ENCODE data around the gene FAM50B.

FAM50B gene

DNA sequence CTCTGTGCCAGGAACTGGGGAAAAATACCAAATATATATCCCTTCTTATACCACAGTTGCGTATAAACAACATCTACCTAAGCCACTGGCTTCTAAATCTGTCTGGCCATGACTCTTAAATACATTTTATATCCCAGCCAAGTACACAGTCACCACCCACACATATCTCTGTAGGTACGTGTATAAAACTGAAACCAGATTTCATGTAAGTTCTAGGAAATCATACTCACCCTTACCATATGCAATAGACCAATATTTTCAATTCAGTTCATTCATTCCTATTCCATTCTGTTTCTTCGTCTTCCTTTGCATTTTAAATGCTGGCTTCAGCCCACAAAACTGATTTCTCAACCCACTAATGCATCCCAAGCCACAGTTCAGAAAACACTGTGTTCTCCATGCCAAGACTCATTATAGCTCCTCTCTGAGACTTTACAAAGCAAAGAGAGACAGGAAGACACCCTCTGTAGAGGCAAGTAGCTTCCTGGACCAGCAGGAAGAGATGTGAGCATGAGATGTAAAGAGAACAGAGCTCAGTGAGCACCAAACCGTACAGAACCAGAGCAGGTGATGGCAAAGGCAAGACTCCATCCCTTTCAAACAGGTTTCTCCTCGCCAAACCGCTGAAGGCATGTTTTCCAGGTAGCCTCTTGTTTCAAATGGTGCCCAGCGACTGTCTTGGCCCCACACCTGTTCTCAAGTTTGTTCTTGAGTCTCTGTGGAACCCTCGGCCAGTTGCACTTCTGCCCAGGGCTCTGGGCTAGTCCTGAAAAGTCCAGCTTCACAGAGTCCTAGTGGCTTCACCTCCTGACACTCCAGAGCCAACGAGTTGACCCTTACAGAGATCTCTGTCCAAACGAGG, 18.7 kb downstream of the FAM50B start:
- CTCF ChIA-PET, result interaction anchor here (0.5 to 2.4 kb wide), 4 partner anchors 19 to 122 kb away, joined by 3 to 9 read pairs (median 4); partner anchors contain the start of gene FAM50B
- TF ChIP-seq ZNF521 (tag by site-specific recombination; IDR thresholded peaks at IDR 0.05) (no peak), ZNF19 (tag by site-specific recombination; IDR thresholded peaks at IDR 0.05; ENCODE audit: low read depth) (no peak), KLF7 (tag by site-specific recombination; IDR thresholded peaks at IDR 0.05; ENCODE audit: borderline replicate concordance) (no peak), SP2 (tag by site-specific recombination; IDR thresholded peaks at IDR 0.05) (no peak), ZNF157 (tag by site-specific recombination; IDR thresholded peaks at IDR 0.05) (no peak), ZNF174 (tag by site-specific recombination; IDR thresholded peaks at IDR 0.05) (no peak), ZNF23 (tag by site-specific recombination; IDR thresholded peaks at IDR 0.05; ENCODE audit: borderline replicate concordance) (no peak), ZNF114 (tag by site-specific recombination; IDR thresholded peaks at IDR 0.05) (no peak)
- H3K27ac ChIP-seq (ENCODE audit: extremely low read depth, low read depth, low read length), result no peak overlapping the region
- no peaks in the 10 kb centered on the region for H3K36me3 ChIP-seq (ENCODE audit: control insufficient read depth in 2 of 2, insufficient read depth in 1 of 2, low read length in 2 of 2)
- H3K4me1 ChIP-seq (ENCODE audit: control insufficient read depth, insufficient read depth, low read length), result no peaks in the 10 kb centered on the region
- H3K4me3 ChIP-seq (ENCODE audit: low read depth, low read length), result no peak overlapping the region
- POLR2A ChIA-PET, result no interaction called here
- no peaks in the 10 kb centered on the region for H3K9me3 ChIP-seq (ENCODE audit: control insufficient read depth, insufficient read depth, low read depth, low read length)

- CTCF ChIA-PET, result interaction anchor here (0.5 to 0.7 kb wide), 2 partner anchors 19 to 122 kb away, joined by 3 to 4 read pairs; no protein-coding TSS in a partner anchor
- Histone ChIP-seq H3K4me3 (ENCODE audit: low read depth, low read length) (no peak overlapping the region), H3K4me1 (ENCODE audit: control insufficient read depth, insufficient read depth, low read length) (no peaks in the 10 kb centered on the region), H3K9me3 (ENCODE audit: control insufficient read depth, insufficient read depth, low read depth, low read length) (no peaks in the 10 kb centered on the region), H3K27ac (ENCODE audit: extremely low read depth, low read depth, low read length) (no peak overlapping the region), H3K36me3 (ENCODE audit: control insufficient read depth in 2 of 2, insufficient read depth in 1 of 2, low read length in 2 of 2) (no peaks in the 10 kb centered on the region)
- TF ChIP-seq ZNF701 (tag by site-specific recombination; IDR thresholded peaks at IDR 0.05) (no peak), ZNF302 (tag by site-specific recombination; IDR thresholded peaks at IDR 0.05; ENCODE audit: low read depth) (no peak), SETDB1 (IDR thresholded peaks at IDR 0.05; ENCODE audit: insufficient read length, low read length) (no peak), ZNF155 (tag by site-specific recombination; IDR thresholded peaks at IDR 0.05) (no peak), ZNF658 (tag by site-specific recombination; IDR thresholded peaks at IDR 0.05) (no peak), ZNF404 (tag by site-specific recombination; IDR thresholded peaks at IDR 0.05) (no peak), ZNF16 (tag by site-specific recombination; IDR thresholded peaks at IDR 0.05; ENCODE audit: low read depth) (no peak), ZBTB17 (tag by site-specific recombination; IDR thresholded peaks at IDR 0.05) (no peak), ZFP3 (tag by site-specific recombination; IDR thresholded peaks at IDR 0.05; ENCODE audit: low read depth) (no peak), GLIS2 (tag by site-specific recombination; IDR thresholded peaks at IDR 0.05) (no peak), ZNF548 (tag by site-specific recombination; IDR thresholded peaks at IDR 0.05) (no peak), ZFP41 (tag by site-specific recombination; IDR thresholded peaks at IDR 0.05; ENCODE audit: borderline replicate concordance) (no peak), ZNF239 (tag by site-specific recombination; IDR thresholded peaks at IDR 0.05) (no peak)
- TF ChIP-seq, protein P1, sequence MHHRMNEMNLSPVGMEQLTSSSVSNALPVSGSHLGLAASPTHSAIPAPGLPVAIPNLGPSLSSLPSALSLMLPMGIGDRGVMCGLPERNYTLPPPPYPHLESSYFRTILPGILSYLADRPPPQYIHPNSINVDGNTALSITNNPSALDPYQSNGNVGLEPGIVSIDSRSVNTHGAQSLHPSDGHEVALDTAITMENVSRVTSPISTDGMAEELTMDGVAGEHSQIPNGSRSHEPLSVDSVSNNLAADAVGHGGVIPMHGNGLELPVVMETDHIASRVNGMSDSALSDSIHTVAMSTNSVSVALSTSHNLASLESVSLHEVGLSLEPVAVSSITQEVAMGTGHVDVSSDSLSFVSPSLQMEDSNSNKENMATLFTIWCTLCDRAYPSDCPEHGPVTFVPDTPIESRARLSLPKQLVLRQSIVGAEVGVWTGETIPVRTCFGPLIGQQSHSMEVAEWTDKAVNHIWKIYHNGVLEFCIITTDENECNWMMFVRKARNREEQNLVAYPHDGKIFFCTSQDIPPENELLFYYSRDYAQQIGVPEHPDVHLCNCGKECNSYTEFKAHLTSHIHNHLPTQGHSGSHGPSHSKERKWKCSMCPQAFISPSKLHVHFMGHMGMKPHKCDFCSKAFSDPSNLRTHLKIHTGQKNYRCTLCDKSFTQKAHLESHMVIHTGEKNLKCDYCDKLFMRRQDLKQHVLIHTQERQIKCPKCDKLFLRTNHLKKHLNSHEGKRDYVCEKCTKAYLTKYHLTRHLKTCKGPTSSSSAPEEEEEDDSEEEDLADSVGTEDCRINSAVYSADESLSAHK (tag by site-specific recombination; IDR thresholded peaks at IDR 0.05), result no peak
- TF ChIP-seq, protein P2, sequence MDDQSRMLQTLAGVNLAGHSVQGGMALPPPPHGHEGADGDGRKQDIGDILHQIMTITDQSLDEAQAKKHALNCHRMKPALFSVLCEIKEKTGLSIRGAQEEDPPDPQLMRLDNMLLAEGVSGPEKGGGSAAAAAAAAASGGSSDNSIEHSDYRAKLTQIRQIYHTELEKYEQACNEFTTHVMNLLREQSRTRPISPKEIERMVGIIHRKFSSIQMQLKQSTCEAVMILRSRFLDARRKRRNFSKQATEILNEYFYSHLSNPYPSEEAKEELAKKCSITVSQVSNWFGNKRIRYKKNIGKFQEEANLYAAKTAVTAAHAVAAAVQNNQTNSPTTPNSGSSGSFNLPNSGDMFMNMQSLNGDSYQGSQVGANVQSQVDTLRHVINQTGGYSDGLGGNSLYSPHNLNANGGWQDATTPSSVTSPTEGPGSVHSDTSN (CRISPR knock-in tag; IDR thresholded peaks at IDR 0.05), result no peak
- POLR2A ChIA-PET, result no interaction called here
Observed at GRCh38 chr6:3868544-3868943, 19.4 kb downstream of the FAM50B start.
